ENCODE data around the gene ACTR1B.
"Not testable (repeated sequence)": the region's sequence is repeated elsewhere in the genome, so short reads cannot be mapped to it uniquely, and the experiment has no call there.

ACTR1B gene

GRCh38 chr2:97693476-97693875 is 29.6 kb upstream of the ACTR1B start:
- Histone ChIP-seq H3K9me2 (replicated peaks; ENCODE audit: low read depth, low read length) (no peaks in the 10 kb centered on the region), H3F3A (ENCODE audit: low read depth) (no peaks in the 10 kb centered on the region), H3K36me3 (ENCODE audit: insufficient read depth, low read length) (no peaks in the 10 kb centered on the region), H3K4me3 (ENCODE audit: low read length, poor library complexity, severe bottlenecking) (no peak overlapping the region), H3K9me3 (ENCODE audit: insufficient read depth, low read depth, low read length) (no peaks in the 10 kb centered on the region), H3K4me2 (ENCODE audit: low read depth, low read length, poor library complexity, severe bottlenecking) (no peak overlapping the region), H3K4me1 (ENCODE audit: insufficient read depth, low read length, poor library complexity, severe bottlenecking) (peaks cover 5% of the 10 kb centered on the region), H4K20me1 (ENCODE audit: insufficient read depth, low read length, poor library complexity, severe bottlenecking) (no peaks in the 10 kb centered on the region), H3K79me2 (ENCODE audit: insufficient read depth, low read length) (no peaks in the 10 kb centered on the region), H2AFZ (ENCODE audit: low read length) (no peak overlapping the region), H3K27me3 (ENCODE audit: insufficient read depth, low read length, poor library complexity, severe bottlenecking) (no peaks in the 10 kb centered on the region), H3K9ac (ENCODE audit: low read depth, low read length, poor library complexity, severe bottlenecking) (no peak overlapping the region)
- TF ChIP-seq EZH2phosphoT487 (IDR thresholded peaks at IDR 0.05; ENCODE audit: borderline replicate concordance) = no peak
- no peak for TF ChIP-seq CTCF (conservative IDR thresholded peaks at IDR 0.05; ENCODE audit: low read length)

GRCh38 chr2:97691166-97691565 is 27.3 kb upstream of the ACTR1B start:
- Histone ChIP-seq H3K9ac (ENCODE audit: low read depth, low read length, poor library complexity, severe bottlenecking) (no peak overlapping the region), H3K9me2 (replicated peaks; ENCODE audit: low read depth, low read length) (no peaks in the 10 kb centered on the region), H3F3A (ENCODE audit: low read depth) (no peaks in the 10 kb centered on the region), H3K4me3 (ENCODE audit: low read length, poor library complexity, severe bottlenecking) (no peak overlapping the region), H3K27me3 (ENCODE audit: insufficient read depth, low read length, poor library complexity, severe bottlenecking) (no peaks in the 10 kb centered on the region), H3K4me2 (ENCODE audit: low read depth, low read length, poor library complexity, severe bottlenecking) (no peak overlapping the region), H4K20me1 (ENCODE audit: insufficient read depth, low read length, poor library complexity, severe bottlenecking) (no peaks in the 10 kb centered on the region), H3K36me3 (ENCODE audit: insufficient read depth, low read length) (no peaks in the 10 kb centered on the region), H3K79me2 (ENCODE audit: insufficient read depth, low read length) (no peaks in the 10 kb centered on the region), H2AFZ (ENCODE audit: low read length) (no peak overlapping the region), H3K4me1 (ENCODE audit: insufficient read depth, low read length, poor library complexity, severe bottlenecking) (no peaks in the 10 kb centered on the region), H3K9me3 (ENCODE audit: insufficient read depth, low read depth, low read length) (no peaks in the 10 kb centered on the region)
- TF ChIP-seq CTCF (conservative IDR thresholded peaks at IDR 0.05; ENCODE audit: low read length) = no peak
- TF ChIP-seq EZH2phosphoT487 (IDR thresholded peaks at IDR 0.05; ENCODE audit: borderline replicate concordance) = no peak

GRCh38 chr2:97688062-97688827 is 24.4 kb upstream of the ACTR1B start:
- TF ChIP-seq EZH2phosphoT487 (IDR thresholded peaks at IDR 0.05; ENCODE audit: borderline replicate concordance) = no peak
- no peak for TF ChIP-seq CTCF (conservative IDR thresholded peaks at IDR 0.05; ENCODE audit: low read length)

GRCh38 chr2:97687235-97687634 is 23.4 kb upstream of the ACTR1B start:
- H3F3A ChIP-seq (ENCODE audit: low read depth); H3K36me3 ChIP-seq (ENCODE audit: insufficient read depth, low read length); H3K9me3 ChIP-seq (ENCODE audit: insufficient read depth, low read depth, low read length); H2AFZ ChIP-seq (ENCODE audit: low read length); H3K4me3 ChIP-seq (ENCODE audit: low read length, poor library complexity, severe bottlenecking); H3K4me2 ChIP-seq (ENCODE audit: low read depth, low read length, poor library complexity, severe bottlenecking); H3K79me2 ChIP-seq (ENCODE audit: insufficient read depth, low read length); H3K9ac ChIP-seq (ENCODE audit: low read depth, low read length, poor library complexity, severe bottlenecking); H4K20me1 ChIP-seq (ENCODE audit: insufficient read depth, low read length, poor library complexity, severe bottlenecking); H3K27me3 ChIP-seq (ENCODE audit: insufficient read depth, low read length, poor library complexity, severe bottlenecking); H3K4me1 ChIP-seq (ENCODE audit: insufficient read depth, low read length, poor library complexity, severe bottlenecking); H3K9me2 ChIP-seq (replicated peaks; ENCODE audit: low read depth, low read length): not testable (repeated sequence)

More at GRCh38 chr2:97688062-97688827, 24.4 kb upstream of the ACTR1B start:
- Histone ChIP-seq H2AFZ (ENCODE audit: low read length) (no peak overlapping the region), H3K27me3 (ENCODE audit: insufficient read depth, low read length, poor library complexity, severe bottlenecking) (no peaks in the 10 kb centered on the region), H3K36me3 (ENCODE audit: insufficient read depth, low read length) (no peaks in the 10 kb centered on the region), H3K4me1 (ENCODE audit: insufficient read depth, low read length, poor library complexity, severe bottlenecking) (no peaks in the 10 kb centered on the region), H3K79me2 (ENCODE audit: insufficient read depth, low read length) (no peaks in the 10 kb centered on the region), H3K4me3 (ENCODE audit: low read length, poor library complexity, severe bottlenecking) (no peak overlapping the region), H3F3A (ENCODE audit: low read depth) (no peaks in the 10 kb centered on the region), H3K9me3 (ENCODE audit: insufficient read depth, low read depth, low read length) (no peaks in the 10 kb centered on the region), H3K4me2 (ENCODE audit: low read depth, low read length, poor library complexity, severe bottlenecking) (no peak overlapping the region), H4K20me1 (ENCODE audit: insufficient read depth, low read length, poor library complexity, severe bottlenecking) (no peaks in the 10 kb centered on the region), H3K9ac (ENCODE audit: low read depth, low read length, poor library complexity, severe bottlenecking) (no peak overlapping the region), H3K9me2 (replicated peaks; ENCODE audit: low read depth, low read length) (no peaks in the 10 kb centered on the region)

Data from Loucy (cell line).